Activated CD4-positive, alpha-beta memory T cell treated with anti-CD3 and anti-CD28 coated beads, Interleukin-2, amount 10 ng/mL, durations not matched to agents 7 days and 5 days (primary cell): ENCODE data around the gene FNTB. TPM values are rescaled to one million over a fixed set of nuclear protein-coding genes. Genes with fewer than 3 reads are reported as not detected.
"Not testable (repeated sequence)": the region's sequence is repeated elsewhere in the genome, so short reads cannot be mapped to it uniquely, and the experiment has no call there.

Source experiments
- CTCF ChIA-PET: fragments of 350-600 bp; sonication (Branson Sonifier 250); formaldehyde crosslinking; loops from one replicate; lab custom pipeline; 2021; ENCODE audit warnings: antibody characterized with exemption, inconsistent platforms; lab: Charles Lee
- POLR2A ChIA-PET: fragments of 350-600 bp; sonication (Branson Sonifier 250); formaldehyde crosslinking; loops from one replicate; lab custom pipeline; 2021; ENCODE audit warnings: antibody characterized with exemption; lab: Charles Lee
- DNase-seq: peaks from one replicate; pipeline ENCODE4 v3.0.0-alpha.2; 2020
- H3K27ac Mint-ChIP-seq: one replicate; pipeline ENCODE4 v1.8.0; 2021; ENCODE audit warnings: mild to moderate bottlenecking, mixed read lengths
- H3K27me3 Mint-ChIP-seq: one replicate; pipeline ENCODE4 v1.8.0; 2021; ENCODE audit warnings: mixed read lengths
- H3K36me3 Mint-ChIP-seq: one replicate; pipeline ENCODE4 v1.8.0; 2021; ENCODE audit warnings: low read depth, mixed read lengths
- H3K4me1 Mint-ChIP-seq: one replicate; pipeline ENCODE4 v1.8.0; 2021; ENCODE audit warnings: mixed read lengths
- H3K4me3 Mint-ChIP-seq: one replicate; pipeline ENCODE4 v1.8.0; 2021; ENCODE audit warnings: mild to moderate bottlenecking, mixed read lengths
- H3K9me3 Mint-ChIP-seq: one replicate; pipeline ENCODE4 v1.8.0; 2021; ENCODE audit warnings: mixed read lengths
- total RNA-seq, 2 experiments: library from RNA; stranded (reverse); gene quantifications; one replicate each; pipeline ENCODE4 v1.2.3, GENCODE V29; 2021

The FNTB gene
- total RNA-seq, 2 experiments from 2014 or later: 12.3 to 16.1 TPM

- ChIA-PET CTCF (interaction anchor here (1.0 to 1.2 kb wide), 2 partner anchors 9 to 865 kb away, joined by 3 read pairs; no protein-coding TSS in a partner anchor), POLR2A (interaction anchor here (1.2 kb wide), 1 partner anchor 20 kb away, joined by 7 read pairs; no protein-coding TSS in a partner anchor)
- Mint-ChIP-seq H3K4me1 (peaks cover 39% of the 10 kb centered on the region), H3K27me3 (no peaks in the 10 kb centered on the region), H3K9me3 (no peaks in the 10 kb centered on the region), H3K27ac (no peak overlapping the region), H3K4me3 (no peak overlapping the region), H3K36me3 (peaks cover 62% of the 10 kb centered on the region)
- DNase-seq: no peak
Measured at GRCh38 chr14:65075628-65076325, 89.1 kb downstream of the FNTB start.

GRCh38 chr14:65077318-65077717, 90.6 kb downstream of the FNTB start:
- POLR2A ChIA-PET: interaction anchor here (1.2 kb wide), 1 partner anchor 16 kb away, joined by 4 read pairs; no protein-coding TSS in a partner anchor
- no peak overlapping the region for H3K4me3 Mint-ChIP-seq
- peaks cover 54% of the 10 kb centered on the region for H3K4me1 Mint-ChIP-seq

GRCh38 chr14:65079201-65079600, 92.5 kb downstream of the FNTB start:
- no peak for DNase-seq
- peaks cover 90% of the 10 kb centered on the region for H3K36me3 Mint-ChIP-seq
- H3K27ac Mint-ChIP-seq: peak overlapping the region; percentile 60
- H3K27me3 Mint-ChIP-seq: no peaks in the 10 kb centered on the region
- ChIA-PET CTCF (interaction anchor here (0.9 kb wide), 1 partner anchor 12 kb away, joined by 3 read pairs; no protein-coding TSS in a partner anchor), POLR2A (interaction anchor here (1.0 to 1.5 kb wide), 4 partner anchors 17 to 23 kb away, joined by 3 to 4 read pairs (median 4); partner anchors contain the start of gene MAX)
- no peaks in the 10 kb centered on the region for H3K9me3 Mint-ChIP-seq
- H3K4me1 Mint-ChIP-seq: peaks cover 59% of the 10 kb centered on the region
- no peak overlapping the region for H3K4me3 Mint-ChIP-seq

More at GRCh38 chr14:65077318-65077717, 90.6 kb downstream of the FNTB start:
- Mint-ChIP-seq H3K9me3 (no peaks in the 10 kb centered on the region), H3K27me3 (no peaks in the 10 kb centered on the region), H3K27ac (no peak overlapping the region), H3K36me3 (peaks cover 78% of the 10 kb centered on the region)
- CTCF ChIA-PET: no interaction called here
- DNase-seq: no peak

- ChIA-PET CTCF (interaction anchor here (0.9 kb wide), 1 partner anchor 11 kb away, joined by 3 read pairs; no protein-coding TSS in a partner anchor), POLR2A (interaction anchor here (1.2 to 1.3 kb wide), 2 partner anchors 21 to 23 kb away, joined by 4 read pairs; partner anchors contain the start of gene MAX)
- DNase-seq: no peak
- Mint-ChIP-seq H3K27ac (no peak overlapping the region), H3K4me3 (no peak overlapping the region), H3K4me1 (peaks cover 56% of the 10 kb centered on the region), H3K27me3 (no peaks in the 10 kb centered on the region), H3K9me3 (no peaks in the 10 kb centered on the region), H3K36me3 (peaks cover 89% of the 10 kb centered on the region)
Measured at GRCh38 chr14:65079768-65080167, 93.1 kb downstream of the FNTB start.

- Mint-ChIP-seq H3K4me1 (peaks cover 54% of the 10 kb centered on the region), H3K27me3 (no peaks in the 10 kb centered on the region), H3K27ac (no peak overlapping the region), H3K4me3 (no peak overlapping the region), H3K36me3 (peaks cover 87% of the 10 kb centered on the region), H3K9me3 (peaks cover 3% of the 10 kb centered on the region)
- ChIA-PET CTCF (no interaction called here), POLR2A (interaction anchor here (1.2 kb wide), 1 partner anchor 26 kb away, joined by 3 read pairs; no protein-coding TSS in a partner anchor)
- DNase-seq: no peak
Measured at GRCh38 chr14:65080960-65081747, 94.5 kb downstream of the FNTB start.

- Mint-ChIP-seq H3K4me1 (peaks cover 50% of the 10 kb centered on the region), H3K9me3 (peaks cover 8% of the 10 kb centered on the region), H3K36me3 (peaks cover 88% of the 10 kb centered on the region), H3K27ac (no peak overlapping the region), H3K27me3 (no peaks in the 10 kb centered on the region), H3K4me3 (no peak overlapping the region)
- DNase-seq: no peak
- ChIA-PET CTCF (no interaction called here), POLR2A (interaction anchor here (1.8 kb wide), 1 partner anchor 15 kb away, joined by 5 read pairs; no protein-coding TSS in a partner anchor)
Measured at GRCh38 chr14:65082930-65083329, 96.2 kb downstream of the FNTB start.

- peaks cover 95% of the 10 kb centered on the region for H3K36me3 Mint-ChIP-seq
- ChIA-PET POLR2A (interaction anchor here (1.4 kb wide), 1 partner anchor 9 kb away, joined by 4 read pairs; no protein-coding TSS in a partner anchor), CTCF (interaction anchor here (1.3 kb wide), 1 partner anchor 9 kb away, joined by 3 read pairs; no protein-coding TSS in a partner anchor)
- DNase-seq: no peak
- H3K4me3 Mint-ChIP-seq: no peak overlapping the region
- H3K27me3 Mint-ChIP-seq: no peaks in the 10 kb centered on the region
- H3K4me1 Mint-ChIP-seq: peaks cover 39% of the 10 kb centered on the region
- peaks cover 15% of the 10 kb centered on the region for H3K9me3 Mint-ChIP-seq
- no peak overlapping the region for H3K27ac Mint-ChIP-seq
Measured at GRCh38 chr14:65084554-65085505, 98.1 kb downstream of the FNTB start.

- peaks cover 24% of the 10 kb centered on the region for H3K4me1 Mint-ChIP-seq
- H3K36me3 Mint-ChIP-seq: peaks cover 93% of the 10 kb centered on the region
- H3K27ac Mint-ChIP-seq, DNase-seq, CTCF ChIA-PET, H3K27me3 Mint-ChIP-seq, H3K4me3 Mint-ChIP-seq: not testable (repeated sequence)
- H3K9me3 Mint-ChIP-seq: peaks cover 15% of the 10 kb centered on the region
- POLR2A ChIA-PET: interaction anchor here (1.6 kb wide), 1 partner anchor 11 kb away, joined by 7 read pairs; no protein-coding TSS in a partner anchor
Measured at GRCh38 chr14:65086686-65087085, 100.0 kb downstream of the FNTB start.

GRCh38 chr14:65087835-65088234, 101.1 kb downstream of the FNTB start:
- H3K27me3 Mint-ChIP-seq, H3K4me3 Mint-ChIP-seq, H3K27ac Mint-ChIP-seq, DNase-seq, CTCF ChIA-PET: not testable (repeated sequence)
- peaks cover 89% of the 10 kb centered on the region for H3K36me3 Mint-ChIP-seq
- H3K9me3 Mint-ChIP-seq: peaks cover 15% of the 10 kb centered on the region
- POLR2A ChIA-PET: interaction anchor here (1.0 kb wide), 1 partner anchor 15 kb away, joined by 3 read pairs; the partner anchor contains the start of gene MAX
- peaks cover 14% of the 10 kb centered on the region for H3K4me1 Mint-ChIP-seq

GRCh38 chr14:65092349-65092748, 105.7 kb downstream of the FNTB start:
- H3K4me3 Mint-ChIP-seq: no peak overlapping the region
- DNase-seq: no peak
- H3K9me3 Mint-ChIP-seq: peaks cover 9% of the 10 kb centered on the region
- peaks cover 37% of the 10 kb centered on the region for H3K4me1 Mint-ChIP-seq
- no peaks in the 10 kb centered on the region for H3K27me3 Mint-ChIP-seq
- CTCF ChIA-PET: no interaction called here
- POLR2A ChIA-PET: no interaction called here
- no peak overlapping the region for H3K27ac Mint-ChIP-seq
- peaks cover 90% of the 10 kb centered on the region for H3K36me3 Mint-ChIP-seq

- Mint-ChIP-seq H3K27ac (peak overlapping the region; percentile 48), H3K36me3 (peaks cover 84% of the 10 kb centered on the region), H3K4me3 (no peak overlapping the region), H3K27me3 (no peaks in the 10 kb centered on the region), H3K4me1 (peaks cover 64% of the 10 kb centered on the region), H3K9me3 (no peaks in the 10 kb centered on the region)
- DNase-seq: no peak
- CTCF ChIA-PET: interaction anchor here (0.6 to 1.5 kb wide), 2 partner anchors 66 to 109 kb away, joined by 3 to 5 read pairs; partner anchors contain the start of gene FNTB
- POLR2A ChIA-PET: interaction anchor here (0.9 to 2.0 kb wide), 4 partner anchors 11 to 315 kb away, joined by 3 to 7 read pairs (median 4); no protein-coding TSS in a partner anchor
Measured at GRCh38 chr14:65095633-65096205, 109.0 kb downstream of the FNTB start.
